ENCODE data around the gene ERMARD.

ERMARD gene

GRCh38 chr6:169778646-169779045, 27.2 kb downstream of the ERMARD start:
- no peak overlapping the region for H3K9ac ChIP-seq (ENCODE audit: low read length)
- no peak overlapping the region for H3K4me3 ChIP-seq (ENCODE audit: low read length)
- H3K36me3 ChIP-seq (ENCODE audit: control insufficient read depth, insufficient read depth, low read length): no peaks in the 10 kb centered on the region
- H3K27me3 ChIP-seq (ENCODE audit: control insufficient read depth, insufficient read depth, low read length): no peaks in the 10 kb centered on the region
- H3K4me1 ChIP-seq (ENCODE audit: control insufficient read depth, insufficient read depth, low read length): no peaks in the 10 kb centered on the region
- H3K9me3 ChIP-seq (ENCODE audit: control insufficient read depth, low read length): no peaks in the 10 kb centered on the region

GRCh38 chr6:169779092-169779815, 27.8 kb downstream of the ERMARD start:
- H3K4me1 ChIP-seq (ENCODE audit: control insufficient read depth, insufficient read depth, low read length): no peaks in the 10 kb centered on the region
- no peaks in the 10 kb centered on the region for H3K9me3 ChIP-seq (ENCODE audit: control insufficient read depth, low read length)
- no peak overlapping the region for H3K4me3 ChIP-seq (ENCODE audit: low read length)
- no peaks in the 10 kb centered on the region for H3K27me3 ChIP-seq (ENCODE audit: control insufficient read depth, insufficient read depth, low read length)
- no peaks in the 10 kb centered on the region for H3K36me3 ChIP-seq (ENCODE audit: control insufficient read depth, insufficient read depth, low read length)
- no peak overlapping the region for H3K9ac ChIP-seq (ENCODE audit: low read length)

- no peaks in the 10 kb centered on the region for H3K36me3 ChIP-seq (ENCODE audit: control insufficient read depth, insufficient read depth, low read length)
- H3K27me3 ChIP-seq (ENCODE audit: control insufficient read depth, insufficient read depth, low read length): no peaks in the 10 kb centered on the region
Observed at GRCh38 chr6:169779896-169780295, 28.5 kb downstream of the ERMARD start.

GRCh38 chr6:169780571-169781091, 29.2 kb downstream of the ERMARD start:
- Histone ChIP-seq H3K4me3 (ENCODE audit: low read length) (no peak overlapping the region), H3K36me3 (ENCODE audit: control insufficient read depth, insufficient read depth, low read length) (no peaks in the 10 kb centered on the region), H3K27me3 (ENCODE audit: control insufficient read depth, insufficient read depth, low read length) (no peaks in the 10 kb centered on the region), H3K9me3 (ENCODE audit: control insufficient read depth, low read length) (no peaks in the 10 kb centered on the region), H3K9ac (ENCODE audit: low read length) (no peak overlapping the region), H3K4me1 (ENCODE audit: control insufficient read depth, insufficient read depth, low read length) (no peaks in the 10 kb centered on the region)

More at GRCh38 chr6:169779896-169780295, 28.5 kb downstream of the ERMARD start:
- H3K4me1 ChIP-seq (ENCODE audit: control insufficient read depth, insufficient read depth, low read length): no peaks in the 10 kb centered on the region
- H3K9ac ChIP-seq (ENCODE audit: low read length): no peak overlapping the region
- no peak overlapping the region for H3K4me3 ChIP-seq (ENCODE audit: low read length)
- no peaks in the 10 kb centered on the region for H3K9me3 ChIP-seq (ENCODE audit: control insufficient read depth, low read length)

GRCh38 chr6:169782966-169783365, 31.5 kb downstream of the ERMARD start:
- H3K27me3 ChIP-seq (ENCODE audit: control insufficient read depth, insufficient read depth, low read length): no peaks in the 10 kb centered on the region
- no peaks in the 10 kb centered on the region for H3K36me3 ChIP-seq (ENCODE audit: control insufficient read depth, insufficient read depth, low read length)
- no peaks in the 10 kb centered on the region for H3K9me3 ChIP-seq (ENCODE audit: control insufficient read depth, low read length)
- no peaks in the 10 kb centered on the region for H3K4me1 ChIP-seq (ENCODE audit: control insufficient read depth, insufficient read depth, low read length)
- no peak overlapping the region for H3K9ac ChIP-seq (ENCODE audit: low read length)
- H3K4me3 ChIP-seq (ENCODE audit: low read length): no peak overlapping the region

GRCh38 chr6:169783401-169783800, 32.0 kb downstream of the ERMARD start:
- no peak overlapping the region for H3K4me3 ChIP-seq (ENCODE audit: low read length)
- H3K36me3 ChIP-seq (ENCODE audit: control insufficient read depth, insufficient read depth, low read length): no peaks in the 10 kb centered on the region
- no peak overlapping the region for H3K9ac ChIP-seq (ENCODE audit: low read length)
- H3K4me1 ChIP-seq (ENCODE audit: control insufficient read depth, insufficient read depth, low read length): no peaks in the 10 kb centered on the region
- no peaks in the 10 kb centered on the region for H3K27me3 ChIP-seq (ENCODE audit: control insufficient read depth, insufficient read depth, low read length)
- no peaks in the 10 kb centered on the region for H3K9me3 ChIP-seq (ENCODE audit: control insufficient read depth, low read length)

GRCh38 chr6:169783971-169784820, 32.8 kb downstream of the ERMARD start:
- H3K27me3 ChIP-seq (ENCODE audit: control insufficient read depth, insufficient read depth, low read length): no peaks in the 10 kb centered on the region
- H3K36me3 ChIP-seq (ENCODE audit: control insufficient read depth, insufficient read depth, low read length): no peaks in the 10 kb centered on the region
- H3K9ac ChIP-seq (ENCODE audit: low read length): no peak overlapping the region
- H3K4me3 ChIP-seq (ENCODE audit: low read length): no peak overlapping the region
- no peaks in the 10 kb centered on the region for H3K4me1 ChIP-seq (ENCODE audit: control insufficient read depth, insufficient read depth, low read length)
- H3K9me3 ChIP-seq (ENCODE audit: control insufficient read depth, low read length): no peaks in the 10 kb centered on the region

GRCh38 chr6:169784821-169785340, 33.5 kb downstream of the ERMARD start:
- no peaks in the 10 kb centered on the region for H3K27me3 ChIP-seq (ENCODE audit: control insufficient read depth, insufficient read depth, low read length)
- peaks cover 6% of the 10 kb centered on the region for H3K4me1 ChIP-seq (ENCODE audit: control insufficient read depth, insufficient read depth, low read length)
- no peaks in the 10 kb centered on the region for H3K36me3 ChIP-seq (ENCODE audit: control insufficient read depth, insufficient read depth, low read length)
- no peak overlapping the region for H3K4me3 ChIP-seq (ENCODE audit: low read length)
- no peak overlapping the region for H3K9ac ChIP-seq (ENCODE audit: low read length)
- no peaks in the 10 kb centered on the region for H3K9me3 ChIP-seq (ENCODE audit: control insufficient read depth, low read length)

- Histone ChIP-seq H3K27me3 (ENCODE audit: control insufficient read depth, insufficient read depth, low read length) (no peaks in the 10 kb centered on the region), H3K9me3 (ENCODE audit: control insufficient read depth, low read length) (no peaks in the 10 kb centered on the region), H3K9ac (ENCODE audit: low read length) (no peak overlapping the region), H3K4me3 (ENCODE audit: low read length) (no peak overlapping the region), H3K36me3 (ENCODE audit: control insufficient read depth, insufficient read depth, low read length) (no peaks in the 10 kb centered on the region), H3K4me1 (ENCODE audit: control insufficient read depth, insufficient read depth, low read length) (peaks cover 11% of the 10 kb centered on the region)
Observed at GRCh38 chr6:169785566-169785965, 34.1 kb downstream of the ERMARD start.

GRCh38 chr6:169786349-169786748, 34.9 kb downstream of the ERMARD start:
- Histone ChIP-seq H3K36me3 (ENCODE audit: control insufficient read depth, insufficient read depth, low read length) (no peaks in the 10 kb centered on the region), H3K4me3 (ENCODE audit: low read length) (no peak overlapping the region), H3K9ac (ENCODE audit: low read length) (no peak overlapping the region), H3K27me3 (ENCODE audit: control insufficient read depth, insufficient read depth, low read length) (no peaks in the 10 kb centered on the region), H3K4me1 (ENCODE audit: control insufficient read depth, insufficient read depth, low read length) (peaks cover 15% of the 10 kb centered on the region), H3K9me3 (ENCODE audit: control insufficient read depth, low read length) (no peaks in the 10 kb centered on the region)

GRCh38 chr6:169787797-169788196, 36.4 kb downstream of the ERMARD start:
- no peaks in the 10 kb centered on the region for H3K36me3 ChIP-seq (ENCODE audit: control insufficient read depth, insufficient read depth, low read length)
- no peak overlapping the region for H3K4me3 ChIP-seq (ENCODE audit: low read length)
- no peak overlapping the region for H3K9ac ChIP-seq (ENCODE audit: low read length)
- peaks cover 15% of the 10 kb centered on the region for H3K4me1 ChIP-seq (ENCODE audit: control insufficient read depth, insufficient read depth, low read length)
- no peaks in the 10 kb centered on the region for H3K27me3 ChIP-seq (ENCODE audit: control insufficient read depth, insufficient read depth, low read length)
- H3K9me3 ChIP-seq (ENCODE audit: control insufficient read depth, low read length): no peaks in the 10 kb centered on the region

GRCh38 chr6:169788809-169789145, 37.4 kb downstream of the ERMARD start:
- Histone ChIP-seq H3K9ac (ENCODE audit: low read length) (no peak overlapping the region), H3K27me3 (ENCODE audit: control insufficient read depth, insufficient read depth, low read length) (no peaks in the 10 kb centered on the region), H3K4me3 (ENCODE audit: low read length) (no peak overlapping the region), H3K9me3 (ENCODE audit: control insufficient read depth, low read length) (no peaks in the 10 kb centered on the region), H3K36me3 (ENCODE audit: control insufficient read depth, insufficient read depth, low read length) (no peaks in the 10 kb centered on the region), H3K4me1 (ENCODE audit: control insufficient read depth, insufficient read depth, low read length) (peaks cover 15% of the 10 kb centered on the region)
